HG03175 (cell line): ENCODE data around the gene SERPING1.
"Not testable (repeated sequence)": the region's sequence is repeated elsewhere in the genome, so short reads cannot be mapped to it uniquely, and the experiment has no call there.

Experiments
- ATAC-seq: cut with Tn5 transposase; IDR thresholded peaks from one replicate; pipeline ENCODE4 v1.9.1; 2021; ENCODE audit warnings: mild to moderate bottlenecking, moderate library complexity; ENCODE audit not compliant: unreplicated experiment

The SERPING1 gene

DNA sequence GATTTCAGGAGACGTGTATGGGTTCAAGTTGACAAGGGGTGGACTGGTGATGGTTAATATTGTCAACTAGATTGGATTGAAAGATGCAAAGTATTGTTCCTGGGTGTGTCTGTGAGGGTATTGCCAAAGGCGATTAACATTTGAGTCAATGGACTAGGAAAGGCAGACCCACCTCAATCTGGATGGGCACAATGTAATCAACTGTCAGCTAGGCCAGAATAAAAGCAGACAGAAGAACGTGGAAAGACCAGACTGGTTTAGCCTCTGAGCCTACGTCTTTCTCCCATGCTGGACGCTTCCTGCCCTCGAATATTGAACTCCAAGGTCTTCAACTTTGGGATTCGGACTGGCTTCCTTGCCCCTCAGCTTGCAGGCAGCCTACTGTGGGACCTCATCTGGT, 53.9 kb downstream of the SERPING1 start:
- ATAC-seq = no peak

DNA sequence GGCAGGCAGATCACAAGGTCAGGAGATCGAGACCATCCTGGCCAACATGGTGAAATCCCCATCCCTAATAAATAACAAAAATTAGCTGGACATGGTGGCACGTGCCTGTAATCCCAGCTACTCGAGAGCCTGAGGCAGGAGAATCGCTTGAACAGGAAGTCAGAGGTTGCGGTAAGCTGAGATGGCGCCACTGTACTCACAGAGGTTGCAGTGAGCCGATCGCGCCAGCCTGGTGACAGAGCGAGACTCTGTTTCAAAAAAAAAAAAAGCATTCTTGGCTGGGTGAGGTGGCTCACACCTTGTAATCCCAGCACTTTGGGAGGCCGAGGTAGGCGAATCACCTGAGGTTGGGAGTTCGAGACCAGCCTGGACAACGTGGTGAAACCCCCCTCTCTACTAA, 54.7 kb downstream of the SERPING1 start:
- ATAC-seq = not testable (repeated sequence)

DNA sequence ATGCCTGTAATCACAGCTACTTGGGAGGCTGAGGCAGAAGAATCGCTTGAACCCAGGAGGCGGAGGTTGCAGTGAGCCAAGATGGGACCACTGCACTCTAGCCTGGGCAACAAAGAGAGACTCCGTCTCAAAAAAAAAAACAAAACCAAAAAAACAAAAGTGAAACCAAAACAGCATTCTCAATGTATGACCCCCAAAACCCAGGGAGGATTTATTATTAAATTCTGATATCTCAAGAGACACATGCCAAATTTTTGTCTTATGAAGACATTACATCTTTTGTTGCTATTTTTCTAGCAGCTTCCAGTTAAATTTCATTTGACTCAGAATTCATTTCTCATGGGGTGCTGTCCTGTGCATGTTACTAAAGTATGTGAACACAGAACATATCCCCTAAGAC, 55.2 kb downstream of the SERPING1 start:
- ATAC-seq = no peak

DNA sequence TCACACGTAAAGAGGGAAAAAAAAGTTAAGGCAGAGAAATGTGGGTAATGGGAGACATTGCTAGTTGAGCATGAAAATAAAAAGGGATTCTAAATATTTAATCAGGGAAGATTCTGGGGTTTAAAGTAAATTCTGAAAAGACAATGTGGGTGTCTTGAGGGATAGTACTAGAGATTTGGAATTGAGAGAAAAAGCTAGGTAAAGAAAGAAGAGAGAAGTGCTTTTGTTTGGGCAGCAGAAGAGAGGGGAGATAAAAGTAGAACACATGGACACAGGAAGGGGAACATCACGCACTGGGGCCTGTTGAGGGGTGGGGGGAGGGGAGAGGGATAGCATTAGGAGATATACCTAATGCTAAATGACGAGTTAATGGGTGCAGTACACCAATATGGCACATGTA, 55.7 kb downstream of the SERPING1 start:
- no peak for ATAC-seq

DNA sequence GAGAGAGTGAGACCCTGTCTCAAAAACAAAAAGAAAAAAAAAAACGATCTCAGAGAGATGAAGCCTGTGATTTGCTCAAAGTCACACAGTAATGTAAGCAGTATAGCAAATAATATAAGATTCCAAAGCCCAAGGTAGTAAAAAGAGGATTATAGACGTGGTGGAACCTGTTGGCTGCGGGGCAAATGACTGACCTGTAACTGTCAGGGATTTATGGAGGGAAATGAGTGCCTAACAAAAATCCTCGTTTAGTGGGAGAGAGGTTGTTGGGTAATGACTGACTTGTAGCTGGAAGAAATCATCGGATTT, 59.4 kb downstream of the SERPING1 start:
- ATAC-seq = no peak

DNA sequence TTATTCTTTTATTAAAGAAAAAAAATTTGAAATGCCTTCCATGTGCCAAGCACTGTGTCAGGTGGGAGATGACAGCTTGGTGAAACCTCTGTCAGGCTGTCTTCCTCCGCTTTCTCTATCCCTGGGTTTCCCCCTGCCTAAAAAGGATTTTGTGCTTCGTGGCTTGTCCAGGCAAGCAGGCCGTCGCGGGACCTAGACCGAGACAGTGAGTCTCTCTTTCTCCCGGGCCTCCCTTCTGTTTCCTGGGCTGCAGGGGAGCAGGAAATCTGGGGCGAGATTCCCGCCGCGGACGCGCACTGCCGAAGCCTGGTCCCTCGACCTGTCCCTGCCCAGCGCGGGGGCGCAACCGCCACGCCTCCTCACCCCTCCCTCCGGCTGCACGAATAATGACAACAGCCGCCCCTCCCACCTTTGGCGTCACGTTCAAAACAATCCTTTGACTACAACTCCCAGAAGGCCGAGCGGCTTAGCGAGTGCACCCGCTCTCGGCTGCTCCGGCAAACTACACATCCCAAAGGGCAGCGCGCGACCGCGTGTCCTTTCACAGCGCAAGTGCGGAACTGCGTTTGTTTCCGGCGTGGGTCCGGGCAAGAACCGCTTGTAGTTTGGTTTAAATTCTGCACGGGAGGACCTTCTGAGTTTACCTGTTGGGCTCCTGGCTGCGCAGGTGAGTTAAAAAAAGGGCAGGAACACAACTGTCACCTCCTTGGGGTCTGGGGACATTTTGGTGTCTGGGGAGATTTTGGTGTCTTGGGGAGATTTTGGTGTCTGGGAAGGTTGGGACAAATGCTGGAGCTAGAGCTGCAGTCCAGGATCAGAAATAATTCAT, 59.9 kb downstream of the SERPING1 start, which contains the start of gene CLP1:
TSS of gene CLP1 (plus strand) at position 569 of the 829 bp plus-strand sequence. CDS start 1,715 bp downstream, outside the sequence.
- peak; percentile 99 for ATAC-seq

DNA sequence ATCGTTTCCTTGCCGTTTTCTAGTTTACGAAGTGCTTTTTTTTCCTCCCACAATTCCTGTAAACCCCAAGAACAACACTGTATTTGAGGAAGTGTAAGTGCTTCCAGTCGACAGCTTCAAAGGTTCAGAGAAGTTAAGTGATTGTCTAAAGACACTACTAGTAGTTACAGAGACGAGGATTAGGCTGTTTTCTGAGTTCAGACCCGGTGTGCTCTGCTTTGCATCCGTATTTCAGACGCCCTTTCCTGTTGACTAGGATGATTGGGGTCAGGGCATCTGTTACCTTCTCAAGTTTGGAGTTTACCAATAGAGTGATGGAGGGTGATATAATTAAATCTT, 60.5 kb downstream of the SERPING1 start:
- ATAC-seq = no peak

DNA sequence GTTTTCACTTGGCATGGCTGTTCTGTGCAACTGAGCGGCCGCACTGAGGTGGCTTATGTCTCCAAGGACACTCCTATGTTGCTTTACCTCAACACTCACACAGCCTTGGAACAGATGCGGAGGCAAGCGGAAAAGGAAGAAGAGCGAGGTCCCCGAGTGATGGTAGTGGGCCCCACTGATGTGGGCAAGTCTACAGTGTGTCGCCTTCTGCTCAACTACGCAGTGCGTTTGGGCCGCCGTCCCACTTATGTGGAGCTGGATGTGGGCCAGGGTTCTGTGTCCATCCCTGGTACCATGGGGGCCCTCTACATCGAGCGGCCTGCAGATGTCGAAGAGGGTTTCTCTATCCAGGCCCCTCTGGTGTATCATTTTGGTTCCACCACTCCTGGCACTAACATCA, 62.2 kb downstream of the SERPING1 start:
- no peak for ATAC-seq

DNA sequence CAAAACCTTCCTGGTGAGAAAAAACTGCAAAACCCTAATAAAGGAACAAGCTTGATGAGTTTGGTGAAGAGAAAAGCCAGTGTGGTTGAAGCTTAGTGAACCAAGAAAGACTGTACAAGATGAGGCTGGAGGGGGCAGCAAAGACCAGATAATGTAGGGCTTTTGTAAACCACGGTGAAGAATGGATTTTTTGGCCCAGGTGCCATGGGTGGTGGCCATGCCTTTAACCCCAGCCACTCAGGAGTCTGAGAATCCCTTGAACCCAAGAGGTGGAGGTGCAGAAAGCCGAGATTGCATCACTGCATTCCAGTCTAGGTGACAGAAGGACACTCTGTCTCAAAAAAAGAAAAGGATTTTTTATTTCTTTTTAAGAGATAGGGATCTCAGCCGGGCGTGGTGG, 65.4 kb downstream of the SERPING1 start:
- ATAC-seq = no peak

DNA sequence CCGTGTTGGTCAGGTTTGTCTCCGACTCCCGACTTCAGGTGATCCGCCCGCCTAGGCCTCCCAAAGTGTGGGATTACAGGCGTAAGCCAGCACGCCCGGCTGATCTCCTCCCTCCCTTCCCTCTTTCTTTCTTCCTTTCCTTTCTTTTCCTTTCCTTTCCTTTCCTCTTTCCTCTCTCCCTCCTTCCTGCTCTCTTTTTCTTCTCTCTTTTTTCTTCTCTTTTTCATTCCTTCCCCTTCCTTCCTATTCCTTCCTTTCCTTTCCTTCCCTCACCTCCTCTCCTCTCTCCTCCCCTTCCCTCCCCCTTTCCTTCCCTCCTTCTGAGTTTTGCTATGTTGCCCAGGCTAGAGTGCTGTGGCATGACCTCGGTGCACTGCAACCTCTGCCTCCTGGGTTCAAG, 66.5 kb downstream of the SERPING1 start:
- ATAC-seq = no peak
